Peyer's patch (tissue), 4 donors: ENCODE measurements around the gene GGPS1.

Experiments used
- CTCF ChIP-seq, 6 experiments: fragments of 450-650 bp in 4 of 6; fragments of 200-600 bp in 2 of 6; sonication (generic) in 1 of 6; IDR thresholded peaks; one replicate each; pipeline ENCODE4 v1.5.1; 2017 to 2019; ENCODE audit warnings: antibody characterized with exemption in 6 of 6, mild to moderate bottlenecking in 3 of 6, moderate library complexity in 1 of 6
- POLR2A ChIP-seq, 2 donors: fragments of 450-650 bp; IDR thresholded peaks; one replicate each; pipeline ENCODE4 v1.5.1; 2017; ENCODE audit warnings: antibody characterized with exemption in 2 of 2, mild to moderate bottlenecking in 2 of 2, moderate library complexity in 2 of 2

GRCh38 chr1:235279694-235280093, 48.7 kb upstream of the GGPS1 start:
- TF ChIP-seq CTCF (IDR thresholded peaks at IDR 0.05), result no peak
- TF ChIP-seq POLR2A (IDR thresholded peaks at IDR 0.05), result no peak
